SJSA1 (cell line): ENCODE results near the gene WNK2. TPM values are rescaled to one million over a fixed set of nuclear protein-coding genes. Genes with fewer than 3 reads are reported as not detected.
A peak's percentile ranks its signal among the peaks of the same experiment; 100 is the strongest.

Experiments
- DNase-seq, 2 experiments: peaks; one replicate each; pipeline ENCODE4 v3.0.0-alpha.2; 2015 to 2020; ENCODE audit warnings: low spot score in 2 of 2, low read depth in 1 of 2
- H3K27ac ChIP-seq: fragments of 250-450 bp; sonication (Bioruptor Pico); 2 replicates; pipeline ENCODE4 v1.5.1; 2020; ENCODE audit warnings: mild to moderate bottlenecking, moderate library complexity
- H3K27me3 ChIP-seq: fragments of 250-450 bp; sonication (Bioruptor Pico); replicated peaks from 2 replicates; pipeline ENCODE4 v1.5.1; 2020; ENCODE audit warnings: mild to moderate bottlenecking, moderate library complexity
- H3K36me3 ChIP-seq: fragments of 250-450 bp; sonication (Bioruptor Pico); 2 replicates; pipeline ENCODE4 v1.5.1; 2020; ENCODE audit warnings: mild to moderate bottlenecking
- H3K4me1 ChIP-seq: fragments of 250-450 bp; sonication (Bioruptor Pico); replicated peaks from 2 replicates; pipeline ENCODE4 v1.6.1; 2021; ENCODE audit warnings: mild to moderate bottlenecking
- H3K4me3 ChIP-seq: fragments of 250-450 bp; sonication (Bioruptor Pico); 2 replicates; pipeline ENCODE4 v1.5.1; 2020; ENCODE audit warnings: mild to moderate bottlenecking
- H3K9me3 ChIP-seq: fragments of 250-450 bp; sonication (Bioruptor Pico); replicated peaks from 2 replicates; pipeline ENCODE4 v1.5.1; 2020; ENCODE audit warnings: mild to moderate bottlenecking
- total RNA-seq: library from RNA; depleted of rRNA; stranded (reverse); fragments of >200 nt; shearing (Covaris generic); gene quantifications from 2 replicates; pipeline ENCODE4 v1.2.3, GENCODE V29; 2014

The WNK2 gene
- total RNA-seq, 1 experiment from 2014 or later: not detected

DNA sequence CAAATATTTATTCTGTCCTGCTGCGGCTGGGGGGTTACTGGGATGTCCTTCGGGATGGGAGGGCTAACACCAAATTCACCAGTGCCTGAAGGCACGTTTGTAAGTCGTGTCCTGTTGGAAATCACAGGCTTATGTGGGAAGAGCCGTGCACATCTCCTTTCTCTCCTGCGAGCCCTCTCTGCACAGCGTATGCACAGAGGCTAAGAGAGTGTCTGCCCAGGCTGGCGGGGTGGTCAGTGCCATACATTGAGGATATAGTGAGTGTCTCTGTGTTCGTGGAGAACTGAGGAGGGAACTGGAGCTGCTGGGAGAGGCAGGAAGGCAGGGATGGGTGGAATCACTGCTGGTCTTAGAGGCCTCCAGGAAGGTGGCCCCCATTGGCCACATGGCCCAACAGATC, 110.1 kb downstream of the WNK2 start:
- no peak for DNase-seq
- no peaks in the 10 kb centered on the region for H3K4me1 ChIP-seq
- peaks cover 3% of the 10 kb centered on the region; the same call in 1 of the 2 replicates for H3K27me3 ChIP-seq
- H3K9me3 ChIP-seq: no peaks in the 10 kb centered on the region
- no peaks in the 10 kb centered on the region for H3K36me3 ChIP-seq
- H3K27ac ChIP-seq: no peak overlapping the region
- no peak overlapping the region for H3K4me3 ChIP-seq

DNA sequence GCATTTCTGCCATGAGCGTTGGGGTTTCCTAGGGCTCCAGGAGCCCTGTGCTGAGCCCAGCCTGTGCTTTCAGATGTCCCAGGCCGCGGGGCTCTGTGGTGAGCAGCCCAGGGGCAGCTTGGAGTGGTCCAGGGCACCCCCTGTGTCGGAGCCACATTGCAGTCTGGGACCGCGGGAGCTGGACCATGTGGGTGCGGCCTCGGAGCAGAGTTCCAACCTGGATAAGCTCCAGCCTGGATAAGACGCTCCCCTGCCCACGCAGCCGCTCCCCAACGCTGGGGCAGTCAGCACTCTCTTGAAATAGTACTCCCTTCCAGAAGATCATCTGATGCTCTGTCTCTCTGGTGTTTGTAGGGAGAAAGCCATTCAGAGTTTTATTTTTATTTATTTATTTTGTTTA, 111.1 kb downstream of the WNK2 start:
- no peaks in the 10 kb centered on the region for H3K36me3 ChIP-seq
- no peaks in the 10 kb centered on the region for H3K4me1 ChIP-seq
- H3K27ac ChIP-seq: no peak overlapping the region
- H3K4me3 ChIP-seq: no peak overlapping the region
- no peak for DNase-seq
- H3K9me3 ChIP-seq: no peaks in the 10 kb centered on the region
- H3K27me3 ChIP-seq: no peaks in the 10 kb centered on the region; the same call in 1 of the 2 replicates

DNA sequence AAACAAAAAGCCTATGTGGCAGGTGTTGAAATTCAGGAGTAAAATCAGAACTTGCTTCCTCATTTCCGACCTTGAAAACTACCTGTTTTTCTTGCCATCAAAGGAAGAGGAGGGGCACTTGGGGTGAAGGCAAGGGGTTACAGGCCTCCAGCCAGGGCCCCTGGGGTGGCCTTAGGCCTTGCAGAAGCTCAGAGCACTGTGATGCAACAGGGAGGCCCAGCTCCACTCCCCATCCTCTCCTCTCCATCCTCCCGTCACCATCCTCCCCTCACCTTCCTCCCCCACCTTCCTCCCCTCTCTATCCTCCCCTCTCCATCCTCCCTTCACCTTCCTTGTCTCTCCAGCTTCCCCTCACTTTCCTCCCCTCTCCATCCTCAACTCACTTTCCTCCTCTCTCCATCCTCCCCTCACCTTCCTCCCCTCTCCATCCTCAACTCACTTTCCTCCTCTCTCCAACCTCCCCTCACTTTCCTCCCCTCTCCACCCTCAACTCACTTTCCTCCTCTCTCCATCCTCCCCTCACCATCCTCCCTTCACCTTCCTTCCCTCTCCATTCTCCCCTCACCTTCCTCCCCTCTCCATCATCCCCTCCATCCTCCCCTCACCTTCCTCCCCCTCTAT, 111.6 kb downstream of the WNK2 start:
- DNase-seq: no peak
- Histone ChIP-seq H3K27ac (no peak overlapping the region), H3K4me1 (no peaks in the 10 kb centered on the region), H3K9me3 (no peaks in the 10 kb centered on the region), H3K4me3 (no peak overlapping the region), H3K36me3 (no peaks in the 10 kb centered on the region), H3K27me3 (no peaks in the 10 kb centered on the region; the same call in 1 of the 2 replicates)

DNA sequence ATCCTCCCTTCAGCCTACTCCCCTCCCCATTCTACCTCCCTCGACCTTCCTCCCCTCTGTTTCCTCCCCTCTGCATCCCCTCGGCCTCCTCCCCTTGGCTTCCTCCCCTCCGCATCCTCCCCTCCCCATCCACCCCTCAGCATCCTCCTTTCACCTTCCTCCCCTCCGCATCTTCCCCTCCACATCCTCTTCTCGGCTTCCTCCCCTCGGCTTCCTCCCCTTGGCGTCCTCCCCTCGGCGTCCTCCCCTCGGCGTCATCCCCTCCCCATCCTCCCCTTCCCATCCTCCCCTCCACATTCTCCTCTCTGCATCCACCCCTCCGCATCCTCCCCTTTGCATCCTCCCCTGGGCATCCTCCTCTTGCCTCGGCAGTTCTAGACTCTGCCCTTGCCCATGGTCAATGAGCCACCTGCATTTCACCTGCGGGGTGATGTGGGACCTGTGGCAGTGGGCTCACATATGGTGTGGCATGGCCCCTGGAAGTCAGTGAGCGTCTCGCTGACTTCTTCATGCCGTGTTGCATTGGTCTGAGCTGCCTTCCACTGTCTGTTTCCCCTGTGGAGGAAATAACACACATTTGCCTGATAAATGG, 113.0 kb downstream of the WNK2 start:
- Histone ChIP-seq H3K4me3 (no peak overlapping the region), H3K9me3 (no peaks in the 10 kb centered on the region), H3K27me3 (no peaks in the 10 kb centered on the region), H3K27ac (no peak overlapping the region), H3K36me3 (no peaks in the 10 kb centered on the region), H3K4me1 (no peaks in the 10 kb centered on the region)
- no peak for DNase-seq

DNA sequence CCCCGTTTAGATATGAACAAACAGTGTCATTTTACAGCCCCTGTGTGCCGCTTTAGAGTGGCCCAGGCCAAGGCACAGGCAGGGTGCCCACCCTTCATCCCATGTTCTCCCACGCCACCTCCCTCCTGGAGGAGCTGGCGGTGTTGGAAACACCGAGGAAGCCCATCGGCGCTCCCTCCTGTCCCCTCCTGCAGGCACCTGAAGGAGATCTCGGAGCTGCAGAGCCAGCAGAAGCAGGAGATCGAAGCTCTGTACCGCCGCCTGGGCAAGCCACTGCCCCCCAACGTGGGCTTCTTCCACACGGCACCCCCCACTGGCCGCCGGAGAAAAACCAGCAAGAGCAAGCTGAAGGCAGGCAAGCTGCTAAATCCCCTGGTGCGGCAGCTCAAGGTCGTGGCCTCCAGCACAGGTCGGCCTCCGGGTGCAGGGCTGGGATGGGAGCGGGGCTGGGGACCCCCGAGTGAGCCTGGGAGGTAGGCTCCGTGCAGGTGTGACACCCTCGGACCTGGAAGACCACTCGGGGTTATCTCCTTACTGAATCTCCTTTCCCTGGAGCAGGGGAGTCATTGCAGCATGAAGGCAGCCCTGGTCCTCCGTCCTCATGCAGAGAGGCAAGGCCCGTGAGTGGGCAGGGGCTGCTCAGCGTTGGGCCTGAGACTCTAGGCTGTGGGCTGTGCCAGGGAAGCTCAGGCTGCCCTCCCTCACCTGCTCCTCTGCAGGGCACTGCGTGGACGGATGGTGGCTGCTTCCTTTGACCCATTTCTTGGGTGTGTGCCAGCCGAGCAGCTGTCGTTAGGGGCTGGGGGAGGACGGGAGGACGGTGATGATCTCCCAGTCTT, 113.9 kb downstream of the WNK2 start:
- DNase-seq: peak in 1 of 2 experiments; percentile 37
- Histone ChIP-seq H3K27ac (no peak overlapping the region), H3K27me3 (no peaks in the 10 kb centered on the region), H3K4me3 (no peak overlapping the region), H3K4me1 (no peaks in the 10 kb centered on the region), H3K36me3 (no peaks in the 10 kb centered on the region), H3K9me3 (no peaks in the 10 kb centered on the region)

DNA sequence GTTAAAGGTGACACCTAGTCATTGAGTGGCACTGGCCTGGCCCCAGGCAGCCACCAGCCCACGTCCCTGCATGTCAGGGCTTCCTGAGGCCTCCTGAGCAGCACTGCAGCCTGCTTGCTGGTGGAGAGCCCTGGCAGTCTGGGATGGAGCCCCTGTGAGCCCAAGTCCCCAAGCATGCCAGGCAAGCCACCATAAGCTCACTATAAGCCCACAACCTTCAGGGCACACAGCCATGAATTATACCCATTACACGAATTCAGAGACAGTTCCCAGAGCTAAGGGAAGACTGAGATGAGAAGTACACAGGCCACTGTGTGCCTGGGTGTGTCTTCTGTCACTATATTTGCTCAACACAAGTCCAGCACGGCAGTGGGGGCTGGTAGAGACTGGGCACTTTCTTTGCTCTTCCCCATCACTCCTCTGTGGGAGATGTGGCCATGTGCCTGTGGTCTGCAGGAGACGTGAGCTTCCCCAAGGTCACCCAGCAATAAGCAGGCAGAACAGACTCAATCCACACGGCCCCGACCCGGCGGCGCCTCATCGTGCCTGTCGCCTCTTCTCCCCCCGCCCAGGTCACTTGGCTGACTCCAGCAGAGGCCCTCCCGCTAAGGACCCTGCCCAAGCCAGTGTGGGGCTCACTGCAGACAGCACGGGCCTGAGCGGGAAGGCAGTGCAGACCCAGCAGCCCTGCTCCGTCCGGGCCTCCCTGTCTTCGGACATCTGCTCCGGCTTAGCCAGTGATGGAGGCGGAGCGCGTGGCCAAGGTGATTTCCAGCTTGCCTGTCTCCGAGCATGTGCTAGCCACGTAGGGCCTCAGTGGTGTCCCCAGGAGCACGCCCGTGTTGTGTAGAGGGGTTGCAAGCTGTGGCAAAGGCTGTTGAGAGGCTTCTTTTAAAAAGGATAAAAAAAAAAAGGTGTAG, 114.8 kb downstream of the WNK2 start:
- Histone ChIP-seq H3K27me3 (no peaks in the 10 kb centered on the region), H3K36me3 (no peaks in the 10 kb centered on the region), H3K4me1 (no peaks in the 10 kb centered on the region), H3K27ac (no peak overlapping the region), H3K4me3 (no peak overlapping the region), H3K9me3 (no peaks in the 10 kb centered on the region)
- DNase-seq: no peak

DNA sequence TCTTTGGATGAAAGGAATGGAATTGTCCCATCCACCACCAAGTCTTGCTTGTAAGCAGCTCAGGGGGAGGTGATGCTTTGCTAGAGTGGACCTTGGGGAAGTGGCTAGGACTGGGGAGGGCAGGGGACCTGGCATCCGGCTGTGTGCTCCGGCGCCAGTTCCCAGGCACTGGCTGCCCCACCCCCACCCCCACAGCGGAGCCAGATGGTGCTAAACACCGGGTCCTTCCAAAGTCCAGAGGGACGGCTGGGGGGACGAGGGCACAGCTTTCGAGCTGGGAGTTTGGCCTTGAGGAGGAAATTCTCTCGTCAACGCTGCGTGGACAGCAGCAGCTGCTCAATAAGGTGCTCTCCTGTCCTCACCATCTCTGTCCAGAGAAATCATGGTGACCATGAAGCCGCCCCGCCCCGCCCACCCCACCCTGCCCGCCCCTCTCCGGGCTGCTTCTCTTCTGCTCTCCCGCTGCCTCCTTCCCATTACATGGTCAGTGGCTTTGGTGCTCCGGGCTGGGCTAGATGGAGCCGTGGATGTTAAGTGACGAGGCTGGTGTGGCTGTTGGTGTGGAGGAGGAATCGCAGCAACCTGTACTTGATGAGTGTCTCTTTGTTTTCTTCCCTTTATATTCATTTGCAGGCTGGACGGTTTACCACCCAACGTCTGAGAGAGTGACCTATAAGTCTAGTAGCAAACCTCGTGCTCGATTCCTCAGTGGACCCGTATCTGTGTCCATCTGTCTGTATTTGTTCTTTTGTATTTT, 115.7 kb downstream of the WNK2 start:
- Histone ChIP-seq H3K4me3 (no peak overlapping the region), H3K36me3 (no peaks in the 10 kb centered on the region), H3K27me3 (no peaks in the 10 kb centered on the region), H3K9me3 (no peaks in the 10 kb centered on the region), H3K4me1 (no peaks in the 10 kb centered on the region), H3K27ac (no peak overlapping the region)
- DNase-seq: no peak

DNA sequence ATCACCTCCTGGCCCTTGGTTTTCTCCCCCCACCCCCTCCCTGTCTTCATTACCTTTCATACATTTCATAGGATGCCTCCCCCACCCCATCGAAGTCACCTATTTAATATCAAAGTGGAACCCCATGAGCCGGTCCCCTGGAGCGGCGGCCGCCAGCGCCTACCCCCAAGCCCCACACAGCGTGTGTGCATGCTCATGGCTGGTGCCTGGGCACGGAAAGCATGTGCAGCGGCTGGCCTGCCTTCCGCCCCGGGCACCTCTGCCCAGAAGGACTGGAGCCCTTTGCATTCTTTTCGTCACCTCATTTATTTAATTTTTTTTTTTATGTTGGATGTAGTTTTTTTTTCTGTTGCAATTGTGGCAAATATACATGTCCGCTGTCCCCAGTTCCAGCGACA, 116.2 kb downstream of the WNK2 start:
- H3K27ac ChIP-seq: no peak overlapping the region
- no peaks in the 10 kb centered on the region for H3K36me3 ChIP-seq
- H3K4me3 ChIP-seq: no peak overlapping the region
- H3K9me3 ChIP-seq: no peaks in the 10 kb centered on the region
- H3K27me3 ChIP-seq: no peaks in the 10 kb centered on the region
- DNase-seq: no peak
- H3K4me1 ChIP-seq: no peaks in the 10 kb centered on the region

DNA sequence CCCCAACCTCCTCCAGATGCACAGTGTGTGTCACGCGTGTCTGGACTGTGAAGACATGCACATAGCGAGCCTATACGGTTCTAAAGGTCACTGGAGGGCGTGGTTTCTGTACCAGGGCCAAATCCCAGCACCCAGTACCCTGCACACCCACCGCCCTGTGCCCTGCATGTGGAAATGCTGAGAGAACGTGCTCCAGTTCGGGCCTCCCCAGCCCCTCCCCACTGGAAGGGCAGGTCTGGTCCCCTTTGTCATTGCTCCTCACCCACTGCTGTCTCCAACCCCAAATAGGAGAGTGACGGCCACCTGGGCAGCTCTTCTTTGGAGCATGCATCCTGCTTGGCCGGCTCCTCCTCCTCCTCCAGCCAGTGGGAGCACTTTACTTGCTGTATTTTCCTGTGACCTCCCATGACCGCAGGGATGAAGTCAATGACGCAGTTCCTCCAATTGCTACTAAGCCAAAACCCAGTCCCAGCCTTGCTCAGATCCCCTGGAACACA, 116.7 kb downstream of the WNK2 start:
- H3K36me3 ChIP-seq: no peaks in the 10 kb centered on the region
- DNase-seq: no peak
- no peak overlapping the region for H3K4me3 ChIP-seq
- H3K27ac ChIP-seq: no peak overlapping the region
- no peaks in the 10 kb centered on the region for H3K27me3 ChIP-seq
- no peaks in the 10 kb centered on the region for H3K9me3 ChIP-seq
- no peaks in the 10 kb centered on the region for H3K4me1 ChIP-seq

DNA sequence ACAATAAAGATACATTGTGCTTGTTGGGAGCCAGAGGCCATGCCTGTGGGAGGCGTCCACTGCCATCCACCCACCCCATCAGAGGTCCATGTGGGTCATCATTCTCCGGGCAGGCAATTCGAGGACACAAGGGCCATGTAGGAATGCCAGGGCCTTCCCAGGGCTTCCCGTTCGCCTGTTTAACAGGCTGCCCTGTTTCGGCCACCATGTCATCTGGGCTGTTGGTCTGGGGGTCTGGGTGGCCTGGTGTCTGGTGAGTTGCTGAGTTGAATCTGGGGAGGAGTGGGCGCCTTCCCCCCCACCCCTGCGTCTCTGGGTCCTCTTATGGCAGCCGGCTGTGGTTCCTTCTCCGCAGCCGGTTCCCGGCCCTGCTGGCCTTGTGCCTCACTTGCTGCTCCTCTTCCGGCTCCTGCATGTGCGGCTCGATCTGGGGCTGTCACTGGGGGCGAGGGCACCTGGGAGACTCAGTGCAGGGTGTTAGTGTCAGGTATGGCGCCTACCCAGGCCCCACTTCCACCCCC, 117.4 kb downstream of the WNK2 start:
- no peak overlapping the region for H3K4me3 ChIP-seq
- no peaks in the 10 kb centered on the region for H3K4me1 ChIP-seq
- H3K36me3 ChIP-seq: no peaks in the 10 kb centered on the region
- no peak for DNase-seq
- H3K27ac ChIP-seq: no peak overlapping the region
- no peaks in the 10 kb centered on the region for H3K9me3 ChIP-seq
- H3K27me3 ChIP-seq: no peaks in the 10 kb centered on the region

DNA sequence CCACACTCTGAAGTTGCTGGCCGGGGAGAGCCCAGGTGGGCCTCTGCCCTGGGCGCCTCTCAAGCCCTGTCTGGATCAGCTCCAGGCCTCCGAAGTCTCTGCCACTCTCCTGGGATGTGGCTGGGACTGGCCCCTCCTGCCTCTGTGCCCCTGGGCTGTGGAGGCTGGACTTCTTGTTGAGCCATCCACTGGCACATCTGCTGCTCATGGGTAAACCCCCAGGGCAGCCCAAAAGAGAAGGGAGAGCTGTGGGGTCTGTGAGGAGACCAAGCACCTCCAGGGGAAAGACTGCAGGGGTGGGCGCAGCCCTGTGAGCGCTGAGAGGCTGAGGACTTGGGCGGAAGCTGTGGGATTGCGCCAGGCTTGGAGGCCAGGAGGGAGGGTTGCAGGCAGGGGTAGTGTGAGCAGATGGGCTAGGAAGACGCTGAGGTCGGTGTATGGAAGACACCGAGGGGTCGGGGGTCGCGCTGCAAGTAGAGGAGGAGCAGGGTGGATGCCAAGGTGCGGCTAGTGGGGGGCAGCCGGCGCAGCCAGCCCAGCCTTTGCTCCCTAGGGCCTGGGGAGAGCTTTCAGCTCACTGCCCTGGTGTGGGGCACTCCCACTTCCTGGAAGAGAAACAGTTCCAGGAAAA, 118.1 kb downstream of the WNK2 start:
- Histone ChIP-seq H3K27ac (no peak overlapping the region), H3K4me1 (no peaks in the 10 kb centered on the region), H3K36me3 (no peaks in the 10 kb centered on the region), H3K9me3 (no peaks in the 10 kb centered on the region), H3K4me3 (no peak overlapping the region), H3K27me3 (no peaks in the 10 kb centered on the region)
- DNase-seq: no peak

DNA sequence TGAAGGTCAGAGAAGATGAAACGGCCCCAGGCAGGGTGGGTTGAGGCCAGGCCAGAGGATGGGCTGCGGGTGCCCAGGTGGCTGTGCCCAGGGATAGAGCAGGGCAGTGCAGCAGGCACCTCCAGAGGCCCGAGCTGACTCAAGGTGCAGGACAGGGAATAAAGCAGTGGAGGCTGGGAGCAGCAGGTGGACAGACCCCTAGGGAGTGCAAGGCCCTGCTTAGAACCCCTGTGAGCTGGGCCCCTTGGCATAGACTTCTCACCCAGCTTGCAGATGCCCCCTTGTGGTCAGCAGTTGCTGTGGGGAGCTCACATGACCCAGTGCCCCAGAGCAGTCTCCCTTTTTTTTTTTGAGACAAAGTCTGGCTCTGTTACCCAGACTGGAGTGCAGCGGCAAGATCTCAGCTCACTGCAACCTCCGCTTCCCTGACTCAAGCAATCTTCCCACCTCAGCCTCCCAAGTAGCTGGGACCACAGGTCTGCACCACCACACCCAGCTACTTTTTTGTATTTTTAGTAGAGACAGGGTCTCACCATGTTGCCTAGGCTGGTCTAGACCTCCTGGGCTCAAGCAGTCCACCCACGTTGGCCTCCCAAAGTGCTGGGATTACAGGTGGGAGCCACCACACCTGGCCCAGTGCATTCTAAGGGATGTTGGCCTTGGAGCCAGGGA, 118.8 kb downstream of the WNK2 start:
- Histone ChIP-seq H3K36me3 (no peaks in the 10 kb centered on the region), H3K27ac (no peak overlapping the region), H3K27me3 (no peaks in the 10 kb centered on the region), H3K9me3 (no peaks in the 10 kb centered on the region), H3K4me1 (no peaks in the 10 kb centered on the region), H3K4me3 (no peak overlapping the region)
- peak; percentile 19 to 56 for DNase-seq
